Measurements from ENCODE around the gene STXBP6. TPM values are rescaled to one million over a fixed set of nuclear protein-coding genes. Genes with fewer than 3 reads are reported as not detected.

STXBP6 gene
- total and polyA plus RNA-seq, 2 of the 13 experiments (the other 11 are each of a cell fraction or from before 2014, with no cell fraction given), result 35.3 to 42.8 TPM

DNA sequence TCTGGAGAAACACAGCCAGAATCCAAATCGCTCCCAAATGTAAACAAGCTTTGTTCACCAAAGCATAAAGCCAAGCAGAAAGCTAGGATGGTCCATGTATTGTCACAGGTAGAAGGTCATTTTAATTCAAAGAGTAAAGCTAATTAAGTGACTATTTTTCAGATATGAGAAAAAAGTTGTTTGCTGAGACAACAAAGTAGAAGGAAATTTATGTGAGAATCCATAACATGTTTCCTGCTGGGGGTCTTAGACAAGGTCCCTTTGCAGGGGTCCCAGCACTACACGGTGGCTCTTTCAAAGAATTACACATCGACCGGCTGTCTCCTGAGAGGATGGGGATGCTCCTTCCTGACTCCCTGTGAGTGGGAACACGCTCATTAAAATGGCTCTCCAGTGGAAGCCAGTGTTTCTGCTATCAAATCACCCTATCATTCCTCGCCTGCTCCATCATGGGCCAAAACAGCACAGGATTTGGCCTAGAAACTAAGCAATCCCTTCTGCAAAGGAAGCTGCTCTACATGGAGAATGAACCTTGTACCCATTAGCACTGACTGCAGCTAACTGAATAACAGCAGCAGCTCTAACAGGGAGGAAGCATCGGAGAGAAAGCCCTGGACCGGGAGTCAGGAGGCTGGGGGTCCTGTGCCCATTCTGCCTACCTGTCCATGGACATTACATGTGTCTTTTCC lies 175.3 kb downstream of the STXBP6 start (continued):
- TF ChIP-seq ZNF766 (CRISPR knock-in tag; IDR thresholded peaks at IDR 0.05; ENCODE audit: borderline replicate concordance) (peak; percentile 67; the same call in 1 of the 2 replicates), PLRG1 (conservative IDR thresholded peaks at IDR 0.05) (no peak), SCMH1 (CRISPR knock-in tag; IDR thresholded peaks at IDR 0.05; ENCODE audit: borderline replicate concordance) (no peak), ZNF607 (CRISPR knock-in tag; IDR thresholded peaks at IDR 0.05; ENCODE audit: borderline replicate concordance) (no peak), ZNF562 (CRISPR knock-in tag; IDR thresholded peaks at IDR 0.05; ENCODE audit: borderline replicate concordance) (no peak), ZNF33A (CRISPR knock-in tag; IDR thresholded peaks at IDR 0.05; ENCODE audit: borderline replicate concordance) (no peak), ZNF644 (CRISPR knock-in tag; IDR thresholded peaks at IDR 0.05; ENCODE audit: low read depth) (peak; percentile 99), ZNF781 (CRISPR knock-in tag; IDR thresholded peaks at IDR 0.05; ENCODE audit: borderline replicate concordance, not compliant biosample characterization) (no peak), ZNF839 (CRISPR knock-in tag; IDR thresholded peaks at IDR 0.05; ENCODE audit: borderline replicate concordance) (no peak), ZNF546 (CRISPR knock-in tag; conservative IDR thresholded peaks at IDR 0.05) (no peak), ZNF160 (CRISPR knock-in tag; IDR thresholded peaks at IDR 0.05) (no peak), RNF2 (conservative IDR thresholded peaks at IDR 0.05; ENCODE audit: low read depth) (no peak), NFATC3 (CRISPR knock-in tag; IDR thresholded peaks at IDR 0.05) (no peak; the same call in 1 of the 2 replicates), ZSCAN30 (CRISPR knock-in tag; IDR thresholded peaks at IDR 0.05) (no peak), HES4 (CRISPR knock-in tag; IDR thresholded peaks at IDR 0.05; ENCODE audit: borderline replicate concordance) (no peak), MTA1 (CRISPR knock-in tag; IDR thresholded peaks at IDR 0.05; ENCODE audit: borderline replicate concordance) (no peak), ETV6 (CRISPR knock-in tag; conservative IDR thresholded peaks at IDR 0.05) (no peak)
- TF ChIP-seq, protein P1, sequence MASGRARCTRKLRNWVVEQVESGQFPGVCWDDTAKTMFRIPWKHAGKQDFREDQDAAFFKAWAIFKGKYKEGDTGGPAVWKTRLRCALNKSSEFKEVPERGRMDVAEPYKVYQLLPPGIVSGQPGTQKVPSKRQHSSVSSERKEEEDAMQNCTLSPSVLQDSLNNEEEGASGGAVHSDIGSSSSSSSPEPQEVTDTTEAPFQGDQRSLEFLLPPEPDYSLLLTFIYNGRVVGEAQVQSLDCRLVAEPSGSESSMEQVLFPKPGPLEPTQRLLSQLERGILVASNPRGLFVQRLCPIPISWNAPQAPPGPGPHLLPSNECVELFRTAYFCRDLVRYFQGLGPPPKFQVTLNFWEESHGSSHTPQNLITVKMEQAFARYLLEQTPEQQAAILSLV (CRISPR knock-in tag; IDR thresholded peaks at IDR 0.05; ENCODE audit: borderline replicate concordance), result no peak
- TF ChIP-seq, protein P2, sequence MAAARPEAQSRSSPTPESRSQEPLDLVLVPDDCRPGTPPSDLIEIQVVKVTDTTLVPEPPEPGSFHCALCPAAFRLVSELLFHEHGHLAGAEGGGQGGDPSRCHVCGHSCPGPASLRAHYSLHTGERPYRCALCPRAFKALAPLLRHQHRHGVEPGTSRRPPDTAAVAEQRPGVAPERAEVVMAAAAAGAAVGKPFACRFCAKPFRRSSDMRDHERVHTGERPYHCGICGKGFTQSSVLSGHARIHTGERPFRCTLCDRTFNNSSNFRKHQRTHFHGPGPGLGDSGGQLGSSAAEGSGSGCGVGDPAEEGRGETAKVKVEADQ (CRISPR knock-in tag; IDR thresholded peaks at IDR 0.05; ENCODE audit: borderline replicate concordance), result no peak
- TF ChIP-seq, protein P3, sequence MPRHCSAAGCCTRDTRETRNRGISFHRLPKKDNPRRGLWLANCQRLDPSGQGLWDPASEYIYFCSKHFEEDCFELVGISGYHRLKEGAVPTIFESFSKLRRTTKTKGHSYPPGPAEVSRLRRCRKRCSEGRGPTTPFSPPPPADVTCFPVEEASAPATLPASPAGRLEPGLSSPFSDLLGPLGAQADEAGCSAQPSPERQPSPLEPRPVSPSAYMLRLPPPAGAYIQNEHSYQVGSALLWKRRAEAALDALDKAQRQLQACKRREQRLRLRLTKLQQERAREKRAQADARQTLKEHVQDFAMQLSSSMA (CRISPR knock-in tag; IDR thresholded peaks at IDR 0.05), result no peak
- TF ChIP-seq, protein P4, sequence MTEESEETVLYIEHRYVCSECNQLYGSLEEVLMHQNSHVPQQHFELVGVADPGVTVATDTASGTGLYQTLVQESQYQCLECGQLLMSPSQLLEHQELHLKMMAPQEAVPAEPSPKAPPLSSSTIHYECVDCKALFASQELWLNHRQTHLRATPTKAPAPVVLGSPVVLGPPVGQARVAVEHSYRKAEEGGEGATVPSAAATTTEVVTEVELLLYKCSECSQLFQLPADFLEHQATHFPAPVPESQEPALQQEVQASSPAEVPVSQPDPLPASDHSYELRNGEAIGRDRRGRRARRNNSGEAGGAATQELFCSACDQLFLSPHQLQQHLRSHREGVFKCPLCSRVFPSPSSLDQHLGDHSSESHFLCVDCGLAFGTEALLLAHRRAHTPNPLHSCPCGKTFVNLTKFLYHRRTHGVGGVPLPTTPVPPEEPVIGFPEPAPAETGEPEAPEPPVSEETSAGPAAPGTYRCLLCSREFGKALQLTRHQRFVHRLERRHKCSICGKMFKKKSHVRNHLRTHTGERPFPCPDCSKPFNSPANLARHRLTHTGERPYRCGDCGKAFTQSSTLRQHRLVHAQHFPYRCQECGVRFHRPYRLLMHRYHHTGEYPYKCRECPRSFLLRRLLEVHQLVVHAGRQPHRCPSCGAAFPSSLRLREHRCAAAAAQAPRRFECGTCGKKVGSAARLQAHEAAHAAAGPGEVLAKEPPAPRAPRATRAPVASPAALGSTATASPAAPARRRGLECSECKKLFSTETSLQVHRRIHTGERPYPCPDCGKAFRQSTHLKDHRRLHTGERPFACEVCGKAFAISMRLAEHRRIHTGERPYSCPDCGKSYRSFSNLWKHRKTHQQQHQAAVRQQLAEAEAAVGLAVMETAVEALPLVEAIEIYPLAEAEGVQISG (CRISPR knock-in tag; IDR thresholded peaks at IDR 0.05), result 0 out of 2 replicates have a peak, but pooled peaks have one; percentile 55

All from HepG2 (cell line).